HL-60 (cell line): ENCODE data around the gene AGMAT.

Source experiments
- DNase-seq, 2 experiments: peaks; one replicate each; pipeline ENCODE4 v3.0.0-alpha.2; 2010 to 2020; ENCODE audit warnings: low read depth in 1 of 2, low spot score in 1 of 2
- H3K27ac ChIP-seq: fragments of 250-450 bp; sonication (Bioruptor Pico); replicated peaks from 2 replicates; pipeline ENCODE4 v1.5.1; 2020; ENCODE audit warnings: mild to moderate bottlenecking, moderate library complexity
- H3K27me3 ChIP-seq: fragments of 250-450 bp; sonication (Bioruptor Pico); 2 replicates; pipeline ENCODE4 v1.5.1; 2021; ENCODE audit warnings: mild to moderate bottlenecking, moderate library complexity; ENCODE audit not compliant: insufficient read depth, poor library complexity, severe bottlenecking
- H3K4me3 ChIP-seq: replicated peaks from 2 replicates; pipeline ENCODE4 v1.5.1; 2011; ENCODE audit warnings: mild to moderate bottlenecking, control low read depth, low read length; ENCODE audit not compliant: insufficient read depth
- CTCF ChIP-seq: IDR thresholded peaks from one replicate; pipeline ENCODE4 v1.5.1; 2011; ENCODE audit warnings: low read length, control low read depth, inconsistent platforms; ENCODE audit not compliant: insufficient read depth
- GABPA ChIP-seq: IDR thresholded peaks from 2 replicates; pipeline ENCODE4 v1.6.1; 2012; ENCODE audit warnings: low read depth
- POLR2AphosphoS5 ChIP-seq: IDR thresholded peaks from 2 replicates; pipeline ENCODE4 v1.6.1; 2012; ENCODE audit warnings: low read depth
- SPI1 ChIP-seq: IDR thresholded peaks from 2 replicates; pipeline ENCODE4 v1.6.1; 2012; ENCODE audit warnings: low read depth, mild to moderate bottlenecking, borderline replicate concordance
- TF ChIP-seq, protein P1 (sequence below): IDR thresholded peaks from 2 replicates; pipeline ENCODE4 v1.6.1; 2012; ENCODE audit warnings: low read depth; ENCODE audit not compliant: insufficient replicate concordance

AGMAT gene

DNA sequence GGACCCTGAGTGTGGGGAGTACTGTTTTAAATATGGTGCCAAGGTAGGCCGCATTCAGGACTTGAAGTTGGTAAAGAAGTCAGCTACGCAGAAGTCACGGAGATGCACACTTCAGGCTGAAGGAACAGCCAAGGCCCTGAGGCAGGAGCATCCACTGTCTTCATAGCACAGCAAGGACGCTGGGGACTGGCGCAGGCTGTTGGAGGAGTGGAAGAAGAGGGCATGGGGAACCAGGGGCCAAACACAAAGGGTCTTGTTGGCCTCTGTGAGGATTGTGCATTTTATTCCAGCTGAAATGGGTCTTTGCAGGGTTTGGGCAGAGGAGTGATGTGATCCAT is 41.6 kb downstream of the AGMAT start:
- H3K27ac ChIP-seq, result no peak overlapping the region
- TF ChIP-seq GABPA, result no peak
- TF ChIP-seq, protein P1, sequence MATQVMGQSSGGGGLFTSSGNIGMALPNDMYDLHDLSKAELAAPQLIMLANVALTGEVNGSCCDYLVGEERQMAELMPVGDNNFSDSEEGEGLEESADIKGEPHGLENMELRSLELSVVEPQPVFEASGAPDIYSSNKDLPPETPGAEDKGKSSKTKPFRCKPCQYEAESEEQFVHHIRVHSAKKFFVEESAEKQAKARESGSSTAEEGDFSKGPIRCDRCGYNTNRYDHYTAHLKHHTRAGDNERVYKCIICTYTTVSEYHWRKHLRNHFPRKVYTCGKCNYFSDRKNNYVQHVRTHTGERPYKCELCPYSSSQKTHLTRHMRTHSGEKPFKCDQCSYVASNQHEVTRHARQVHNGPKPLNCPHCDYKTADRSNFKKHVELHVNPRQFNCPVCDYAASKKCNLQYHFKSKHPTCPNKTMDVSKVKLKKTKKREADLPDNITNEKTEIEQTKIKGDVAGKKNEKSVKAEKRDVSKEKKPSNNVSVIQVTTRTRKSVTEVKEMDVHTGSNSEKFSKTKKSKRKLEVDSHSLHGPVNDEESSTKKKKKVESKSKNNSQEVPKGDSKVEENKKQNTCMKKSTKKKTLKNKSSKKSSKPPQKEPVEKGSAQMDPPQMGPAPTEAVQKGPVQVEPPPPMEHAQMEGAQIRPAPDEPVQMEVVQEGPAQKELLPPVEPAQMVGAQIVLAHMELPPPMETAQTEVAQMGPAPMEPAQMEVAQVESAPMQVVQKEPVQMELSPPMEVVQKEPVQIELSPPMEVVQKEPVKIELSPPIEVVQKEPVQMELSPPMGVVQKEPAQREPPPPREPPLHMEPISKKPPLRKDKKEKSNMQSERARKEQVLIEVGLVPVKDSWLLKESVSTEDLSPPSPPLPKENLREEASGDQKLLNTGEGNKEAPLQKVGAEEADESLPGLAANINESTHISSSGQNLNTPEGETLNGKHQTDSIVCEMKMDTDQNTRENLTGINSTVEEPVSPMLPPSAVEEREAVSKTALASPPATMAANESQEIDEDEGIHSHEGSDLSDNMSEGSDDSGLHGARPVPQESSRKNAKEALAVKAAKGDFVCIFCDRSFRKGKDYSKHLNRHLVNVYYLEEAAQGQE, result no peak
- no peak for TF ChIP-seq CTCF
- TF ChIP-seq POLR2AphosphoS5, result no peak
- no peak for TF ChIP-seq SPI1
- no peak for DNase-seq

GRCh38 chr1:15542388-15543250 is 42.2 kb downstream of the AGMAT start:
- no peak for TF ChIP-seq SPI1
- TF ChIP-seq, protein P1, result no peak
- TF ChIP-seq CTCF, result no peak
- TF ChIP-seq POLR2AphosphoS5, result no peak
- no peak for TF ChIP-seq GABPA
- Histone ChIP-seq H3K27ac (no peak overlapping the region), H3K27me3 (no peaks in the 10 kb centered on the region), H3K4me3 (no peak overlapping the region)
- DNase-seq, result no peak

More for the DNA sequence above, 41.6 kb downstream of the AGMAT start:
- H3K4me3 ChIP-seq, result no peak overlapping the region
- H3K27me3 ChIP-seq, result no peaks in the 10 kb centered on the region

- H3K27ac ChIP-seq, result no peak overlapping the region
Measured at GRCh38 chr1:15541231-15541792, 43.5 kb downstream of the AGMAT start.

More at GRCh38 chr1:15541231-15541792, 43.5 kb downstream of the AGMAT start:
- TF ChIP-seq, protein P1, result no peak
- TF ChIP-seq SPI1 (no peak), POLR2AphosphoS5 (no peak), CTCF (no peak), GABPA (no peak)
- no peak for DNase-seq
- Histone ChIP-seq H3K27me3 (no peaks in the 10 kb centered on the region), H3K4me3 (no peak overlapping the region)
